ENCODE measurements around the gene TXLNG.
"Not testable (repeated sequence)": the region's sequence is repeated elsewhere in the genome, so short reads cannot be mapped to it uniquely, and the experiment has no call there.

Gene TXLNG

GRCh38 chrX:16750136-16750535, 36.1 kb upstream of the TXLNG start:
- H3K4me3 ChIP-seq (ENCODE audit: low read depth, low read length) = no peak overlapping the region
- no peak for TF ChIP-seq CTCF (IDR thresholded peaks at IDR 0.05; ENCODE audit: borderline replicate concordance, insufficient read depth, low read depth, low read length)

DNA sequence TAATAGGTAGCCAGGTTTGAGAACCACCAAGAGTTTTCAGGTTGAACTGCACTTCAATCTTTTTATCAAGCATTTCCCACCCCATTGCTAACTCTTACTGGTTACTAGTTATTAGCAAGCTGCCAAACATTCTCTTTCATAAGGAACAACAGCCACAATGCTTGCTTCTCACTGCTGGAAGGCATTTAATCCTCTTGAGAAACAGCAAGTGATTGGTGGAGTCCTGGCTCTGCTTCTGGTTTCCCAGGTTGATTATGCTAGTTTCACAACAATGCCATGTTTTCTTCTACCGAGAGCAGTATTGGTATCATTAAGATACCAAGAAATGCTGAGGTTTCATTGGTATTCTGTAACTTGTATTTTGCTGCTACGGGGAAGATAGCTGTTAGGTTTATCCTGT, 32.2 kb upstream of the TXLNG start:
- no peak overlapping the region for H3K4me3 ChIP-seq (ENCODE audit: low read depth, low read length)
- no peak for TF ChIP-seq CTCF (IDR thresholded peaks at IDR 0.05; ENCODE audit: borderline replicate concordance, insufficient read depth, low read depth, low read length)

DNA sequence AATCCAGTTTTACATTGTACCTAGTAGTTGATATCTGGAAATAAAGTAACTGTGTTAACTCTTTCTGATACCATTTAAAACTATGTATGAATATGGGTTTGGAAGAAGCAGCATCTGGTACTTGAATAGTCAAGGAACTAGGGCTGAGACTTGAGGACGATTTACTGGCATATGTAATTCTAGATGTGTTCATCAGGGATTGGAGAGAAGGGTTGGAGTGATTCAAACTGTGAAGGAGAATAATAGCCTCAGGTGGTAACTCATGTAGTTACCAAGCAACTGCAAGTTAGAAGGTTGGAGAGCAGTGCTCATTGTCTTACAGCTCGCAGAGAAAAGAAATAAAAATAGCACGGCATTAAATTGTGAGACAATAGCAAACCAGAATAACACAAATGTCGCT, 29.5 kb upstream of the TXLNG start:
- TF ChIP-seq CTCF (IDR thresholded peaks at IDR 0.05; ENCODE audit: borderline replicate concordance, insufficient read depth, low read depth, low read length) = no peak
- H3K4me3 ChIP-seq (ENCODE audit: low read depth, low read length) = no peak overlapping the region

- H3K4me3 ChIP-seq (ENCODE audit: low read depth, low read length) = not testable (repeated sequence)
These were observed 24.8 kb upstream of the TXLNG start for GRCh38 chrX:16761500-16761899.

DNA sequence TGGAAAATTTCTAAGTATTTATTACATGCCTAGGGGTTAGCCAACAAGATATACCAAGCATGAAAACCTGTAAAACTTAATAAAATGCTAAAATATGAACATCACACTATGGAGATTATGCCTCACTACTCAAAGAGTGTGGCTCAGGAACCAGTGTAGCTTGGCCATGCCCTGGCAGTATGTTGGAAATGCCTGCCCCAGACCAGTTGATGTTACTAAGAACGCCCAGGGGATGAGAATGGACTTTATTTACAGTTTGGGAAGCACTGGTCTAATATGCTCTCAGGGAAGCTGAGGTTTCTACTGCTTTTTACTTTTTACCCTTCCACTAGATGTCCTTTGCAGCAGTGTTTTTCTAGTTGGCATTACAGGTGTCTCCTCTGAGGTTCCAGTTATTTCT, 23.7 kb upstream of the TXLNG start:
- no peak overlapping the region for H3K4me3 ChIP-seq (ENCODE audit: low read depth, low read length)
- no peak for TF ChIP-seq CTCF (IDR thresholded peaks at IDR 0.05; ENCODE audit: borderline replicate concordance, insufficient read depth, low read depth, low read length)

- H3K4me3 ChIP-seq (ENCODE audit: low read depth, low read length) = no peak overlapping the region
- TF ChIP-seq CTCF (IDR thresholded peaks at IDR 0.05; ENCODE audit: borderline replicate concordance, insufficient read depth, low read depth, low read length) = no peak
These were observed 20.7 kb upstream of the TXLNG start for GRCh38 chrX:16765594-16765993.

DNA sequence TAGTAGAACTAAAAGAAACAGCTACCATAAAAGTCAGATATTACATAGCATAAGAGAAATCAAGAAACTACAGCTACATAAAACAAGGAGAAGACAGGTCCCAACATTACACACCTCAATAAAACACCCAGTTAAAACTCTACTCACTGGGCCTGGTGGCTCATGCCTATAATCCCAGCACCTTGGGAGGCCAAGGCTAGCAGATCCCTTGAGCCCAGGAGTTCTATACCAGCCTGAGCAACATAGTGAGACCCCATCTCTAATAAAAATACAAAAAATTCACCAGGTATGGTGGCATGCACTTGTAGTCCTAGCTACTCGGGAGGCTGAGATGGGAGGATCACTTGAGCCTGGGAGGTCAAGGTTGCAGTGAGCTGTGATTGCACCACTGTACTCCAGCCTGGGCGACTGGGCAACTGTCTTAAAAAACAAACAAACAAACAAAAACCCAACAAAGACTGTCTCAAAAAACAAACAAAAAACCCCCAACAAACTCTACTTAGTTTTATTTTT, 15.2 kb upstream of the TXLNG start:
- H3K4me3 ChIP-seq (ENCODE audit: low read depth, low read length) = no peak overlapping the region
- no peak for TF ChIP-seq CTCF (IDR thresholded peaks at IDR 0.05; ENCODE audit: borderline replicate concordance, insufficient read depth, low read depth, low read length)
